AG10803 (cell line): ENCODE measurements around the gene DNMBP.
"Not testable (repeated sequence)": the region's sequence is repeated elsewhere in the genome, so short reads cannot be mapped to it uniquely, and the experiment has no call there.

Experiments used
- DNase-seq: peaks from one replicate; pipeline ENCODE4 v3.0.0; 2010; ENCODE audit warnings: low read depth
- H3K4me3 ChIP-seq: 2 replicates; pipeline ENCODE4 v1.5.1; 2011; ENCODE audit warnings: mild to moderate bottlenecking, low read length, control low read depth
- CTCF ChIP-seq: conservative IDR thresholded peaks from 2 replicates; pipeline ENCODE4 v1.5.1; 2011; ENCODE audit warnings: mild to moderate bottlenecking, low read length, control low read depth, inconsistent platforms

DNMBP gene

GRCh38 chr10:99869581-99870122 is 140.1 kb downstream of the DNMBP start:
- no peak overlapping the region for H3K4me3 ChIP-seq
- TF ChIP-seq CTCF = no peak
- no peak for DNase-seq

- not testable (repeated sequence) for H3K4me3 ChIP-seq, DNase-seq
Measured at GRCh38 chr10:99867250-99867649, 142.5 kb downstream of the DNMBP start.

- peak; percentile 97 for DNase-seq
- H3K4me3 ChIP-seq = not testable (repeated sequence)
Measured at GRCh38 chr10:99863535-99864240, 146.1 kb downstream of the DNMBP start.

GRCh38 chr10:99860466-99860865 is 149.3 kb downstream of the DNMBP start:
- no peak overlapping the region for H3K4me3 ChIP-seq
- no peak for DNase-seq
- no peak for TF ChIP-seq CTCF

GRCh38 chr10:99859585-99859984 is 150.2 kb downstream of the DNMBP start:
- no peak for DNase-seq
- TF ChIP-seq CTCF = peak; percentile 19
- no peak overlapping the region for H3K4me3 ChIP-seq

- DNase-seq = no peak
- H3K4me3 ChIP-seq = no peak overlapping the region
- TF ChIP-seq CTCF = no peak
Measured at GRCh38 chr10:99858849-99859248, 150.9 kb downstream of the DNMBP start.

- no peak for TF ChIP-seq CTCF
- H3K4me3 ChIP-seq = no peak overlapping the region
- no peak for DNase-seq
Measured at GRCh38 chr10:99855479-99856071, 154.2 kb downstream of the DNMBP start.

- TF ChIP-seq CTCF = peak; percentile 85
- H3K4me3 ChIP-seq = no peak overlapping the region
- DNase-seq = peak; percentile 85
Measured at GRCh38 chr10:99854860-99855259, 154.9 kb downstream of the DNMBP start.
